ENCODE results near the gene SLC2A11.
"Not testable (repeated sequence)": the region's sequence is repeated elsewhere in the genome, so short reads cannot be mapped to it uniquely, and the experiment has no call there.

The SLC2A11 gene

DNA sequence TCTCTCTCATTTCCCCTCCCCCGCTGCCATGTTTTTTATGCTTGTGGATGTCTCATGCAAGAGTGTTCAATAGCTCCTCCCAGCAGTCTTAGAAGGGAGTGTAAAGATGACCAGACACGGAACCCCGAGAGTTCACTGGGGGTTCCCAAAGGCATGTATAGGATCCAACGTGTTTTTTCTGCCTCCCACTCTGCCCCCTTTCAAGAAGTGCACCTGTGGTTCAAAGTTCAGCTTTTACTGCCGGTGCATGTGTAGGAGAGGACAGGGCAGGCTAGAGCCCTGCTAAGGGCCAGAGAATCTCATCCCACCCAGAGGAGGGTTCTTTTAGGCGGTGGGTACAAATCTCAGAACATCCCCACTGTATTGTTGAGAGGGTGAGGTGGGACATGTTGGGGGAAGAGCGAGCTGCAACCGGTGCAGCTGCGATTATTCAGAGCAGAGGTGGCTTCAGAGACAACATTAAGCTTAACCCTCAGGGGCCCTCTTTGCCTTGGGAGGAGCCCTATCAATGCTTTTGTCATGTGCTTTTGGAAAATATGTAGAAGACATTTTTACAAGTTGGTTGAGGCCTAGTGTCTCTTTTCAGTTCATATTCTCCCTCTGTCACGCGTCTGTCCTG, 51.0 kb downstream of the SLC2A11 start:
- DNase-seq (ENCODE audit: low spot score): no peak

GRCh38 chr22:23909296-23909898, 51.7 kb downstream of the SLC2A11 start:
- no peak for DNase-seq (ENCODE audit: low spot score)

DNA sequence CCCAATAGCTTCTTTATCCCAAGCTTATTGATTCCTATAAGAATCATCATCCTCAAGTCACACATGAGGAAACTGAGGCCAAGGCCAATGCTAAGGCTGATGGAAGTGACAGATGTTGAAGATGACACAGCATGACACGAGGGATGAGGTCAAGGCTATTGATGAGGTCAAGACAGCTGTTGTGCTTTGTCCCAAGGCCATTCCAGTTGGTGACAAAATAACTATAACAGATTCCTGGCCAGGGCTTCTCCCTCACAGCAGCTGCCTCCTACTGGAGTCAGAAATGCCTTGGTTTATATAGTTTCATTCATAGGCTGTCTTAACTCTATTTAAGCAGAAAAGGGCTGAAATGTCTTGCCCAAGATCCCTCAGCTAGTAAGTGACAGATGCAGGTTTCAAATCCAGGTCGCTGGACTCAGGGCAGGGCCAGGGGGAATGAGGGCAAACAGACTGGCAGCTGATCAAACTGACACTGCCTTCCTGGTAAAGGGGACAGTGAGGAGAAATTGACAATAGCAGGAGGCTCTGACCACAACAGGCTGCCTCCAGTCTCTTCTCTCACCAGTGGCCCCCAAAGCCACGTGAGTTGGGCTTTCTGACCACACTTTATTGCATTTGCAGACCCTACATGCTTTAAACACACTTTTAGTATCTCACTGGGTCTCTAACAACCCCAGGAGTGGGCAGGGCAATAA, 53.0 kb downstream of the SLC2A11 start:
- DNase-seq (ENCODE audit: low spot score): no peak

GRCh38 chr22:23911318-23911980, 53.8 kb downstream of the SLC2A11 start:
- no peak for DNase-seq (ENCODE audit: low spot score)

GRCh38 chr22:23912293-23912903, 54.7 kb downstream of the SLC2A11 start:
- DNase-seq (ENCODE audit: low spot score): no peak

DNA sequence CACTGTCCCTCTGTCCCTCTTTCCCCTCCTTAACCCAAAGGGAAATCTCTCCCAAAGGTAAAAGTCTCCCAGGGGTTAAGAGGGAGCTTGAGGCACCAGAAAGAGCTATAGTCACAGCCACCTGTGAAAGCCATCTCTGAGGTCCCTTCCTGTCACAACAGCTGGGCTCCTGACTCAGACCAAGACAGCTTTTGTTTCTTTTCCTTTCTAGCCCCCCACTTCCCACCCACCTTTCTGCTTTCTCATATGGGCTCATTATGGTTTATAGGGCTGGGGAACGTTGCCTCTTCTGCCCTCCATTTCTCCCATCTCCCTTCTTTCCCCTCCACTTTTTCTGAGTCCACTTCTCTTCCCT, 55.6 kb downstream of the SLC2A11 start:
- no peak for DNase-seq (ENCODE audit: low spot score)

DNA sequence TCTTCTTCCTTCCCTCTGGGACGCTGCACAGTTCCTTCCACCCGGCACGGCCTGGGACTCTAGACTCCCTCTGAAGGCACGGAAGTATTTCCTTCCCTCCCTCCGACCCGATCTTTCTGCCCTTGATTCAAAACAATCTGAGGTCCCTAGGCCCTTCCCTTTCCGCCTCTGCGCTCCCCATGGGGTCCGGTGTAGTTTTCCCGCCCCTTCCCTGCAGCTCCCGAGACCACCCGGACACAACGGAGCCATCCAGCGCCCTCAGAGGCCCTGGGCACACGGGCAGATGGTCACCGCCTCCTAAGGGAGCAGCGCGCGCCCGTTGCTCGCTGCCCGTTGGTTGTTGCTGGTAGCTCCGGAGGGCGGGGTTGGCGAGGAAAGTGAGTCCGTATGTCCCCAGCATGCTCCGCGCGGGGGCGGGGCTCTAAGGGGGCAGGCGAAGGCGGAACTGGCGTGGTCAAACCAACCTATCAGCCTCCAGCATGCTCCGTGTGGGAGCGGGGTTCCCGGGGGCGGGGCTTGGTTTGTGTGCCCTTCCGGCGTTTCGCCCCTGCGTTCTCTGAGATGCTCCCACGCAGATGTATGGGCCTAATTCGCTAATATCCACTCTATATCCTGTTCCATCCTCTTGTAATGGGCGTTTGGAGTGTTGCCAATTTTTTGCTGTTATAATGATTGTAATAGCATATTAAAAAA, 56.1 kb downstream of the SLC2A11 start:
- peak; percentile 97 for DNase-seq (ENCODE audit: low spot score)

DNA sequence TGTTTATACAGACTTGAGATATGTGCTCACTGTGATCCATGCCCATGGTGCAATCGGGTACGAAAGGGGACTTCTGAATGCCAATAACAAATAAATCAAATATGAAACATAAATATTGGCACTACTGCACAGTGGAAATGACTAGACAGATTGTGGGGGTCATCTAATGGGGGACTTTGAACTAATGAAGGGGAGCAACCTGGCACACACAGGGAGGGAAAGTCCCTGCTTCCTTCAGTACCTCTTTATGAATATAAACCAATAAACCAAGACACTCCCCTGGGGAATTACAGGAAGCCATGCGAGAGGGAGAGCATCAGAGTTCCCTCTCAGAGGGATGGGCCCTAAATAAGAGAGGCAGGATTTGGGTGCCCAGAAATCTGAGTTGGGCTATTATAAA, 57.6 kb downstream of the SLC2A11 start:
- no peak for DNase-seq (ENCODE audit: low spot score)

- DNase-seq (ENCODE audit: low spot score): not testable (repeated sequence)
These were observed 62.6 kb downstream of the SLC2A11 start for GRCh38 chr22:23920267-23920611.

DNA sequence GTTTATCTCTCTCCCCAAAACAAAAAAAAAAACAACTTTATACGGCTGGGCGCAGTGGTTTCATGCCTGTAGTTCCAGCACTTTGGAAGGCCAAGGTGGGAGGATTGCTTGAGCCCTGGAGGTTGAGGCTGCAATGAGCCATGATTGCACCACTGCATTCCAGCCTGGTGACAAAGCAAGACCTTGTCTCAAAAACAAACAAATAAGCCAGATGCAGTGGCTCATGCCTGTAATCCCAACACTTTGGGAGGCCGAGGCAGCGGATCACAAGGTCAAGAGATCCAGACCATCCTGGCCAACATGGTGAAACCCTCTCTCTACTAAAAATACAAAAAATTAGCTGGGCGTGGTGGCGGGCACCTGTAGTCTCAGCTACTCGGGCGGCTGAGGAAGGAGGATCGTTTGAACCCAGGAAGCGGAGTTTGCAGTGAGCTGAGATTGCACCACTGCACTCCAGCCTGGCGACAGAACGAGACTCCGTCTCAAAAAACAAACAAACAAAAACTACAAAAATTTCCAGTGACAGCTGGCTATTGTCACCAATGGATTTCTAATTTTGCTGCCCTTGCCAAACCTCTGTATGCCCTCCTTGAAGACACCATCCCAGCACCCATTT, 64.0 kb downstream of the SLC2A11 start:
- DNase-seq (ENCODE audit: low spot score): not testable (repeated sequence)

DNA sequence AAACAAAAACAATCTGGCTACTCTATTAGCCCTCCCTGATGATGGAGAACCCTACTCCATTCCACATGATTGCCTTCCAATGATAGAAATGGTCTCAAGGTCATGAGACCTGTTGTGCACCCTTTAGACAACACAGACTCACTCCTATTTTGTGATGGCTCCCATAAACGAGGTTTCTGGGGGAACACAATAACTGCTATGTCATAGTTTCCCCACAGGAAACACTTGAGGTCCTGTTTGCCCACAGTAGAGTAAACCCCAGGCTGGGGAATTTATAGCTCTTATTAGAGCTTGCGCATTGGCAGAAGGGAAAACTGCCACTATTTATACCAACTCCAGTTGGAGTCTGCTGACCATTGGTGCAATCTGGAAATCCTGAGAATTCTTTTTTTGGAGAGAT, 65.2 kb downstream of the SLC2A11 start:
- no peak for DNase-seq (ENCODE audit: low spot score)

DNA sequence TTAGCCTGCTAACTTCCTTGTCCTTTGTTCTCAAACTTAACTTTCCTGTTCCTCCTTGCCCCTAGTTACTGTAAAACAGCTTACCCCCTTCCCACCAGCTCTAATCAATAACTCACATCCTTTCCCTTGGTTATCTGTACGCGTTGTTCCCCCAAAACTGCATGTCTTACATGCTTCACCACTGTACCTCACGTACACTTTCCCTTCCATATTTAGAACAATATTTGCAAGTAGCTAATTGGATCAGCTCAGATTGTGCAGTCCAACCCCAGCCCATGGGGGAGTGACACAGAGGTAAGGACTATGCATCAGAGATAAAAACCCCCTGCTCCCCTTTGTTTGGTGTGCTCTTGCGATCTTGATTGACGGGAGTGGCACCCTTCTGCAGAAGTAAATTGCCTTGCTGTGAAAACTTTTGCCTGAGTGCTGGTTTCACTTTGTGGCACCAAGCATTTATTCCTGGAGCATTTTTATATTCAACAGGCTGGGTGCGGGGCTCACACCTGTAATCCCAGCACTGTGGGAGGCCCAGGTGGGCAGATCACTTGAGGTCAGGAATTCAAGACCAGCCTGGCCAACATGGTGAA, 67.4 kb downstream of the SLC2A11 start:
- DNase-seq (ENCODE audit: low spot score): no peak

DNA sequence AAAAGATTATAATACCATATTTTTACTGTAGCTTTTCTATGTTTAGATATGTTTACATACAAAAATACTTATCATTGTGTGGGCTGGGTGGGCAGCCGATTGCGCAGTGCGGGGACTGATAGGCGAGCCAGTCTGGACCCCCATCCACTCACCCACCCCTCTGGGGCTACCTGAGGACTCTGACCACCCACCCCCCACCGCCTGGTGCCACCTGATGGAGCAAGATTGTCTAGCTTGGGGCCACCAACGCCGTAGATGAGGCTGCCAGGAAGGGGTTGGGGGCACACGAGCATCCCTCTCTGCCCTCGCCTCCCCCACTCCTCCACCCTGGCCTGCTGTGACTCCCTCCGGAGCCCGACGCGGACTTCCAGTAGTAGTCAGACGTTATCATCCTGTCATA, 68.9 kb downstream of the SLC2A11 start:
- no peak for DNase-seq (ENCODE audit: low spot score)
